Stimulated activated naive CD8-positive, alpha-beta T cell treated with anti-CD3 and anti-CD28 coated beads, Interleukin-15, amount 100 ng/mL, for 72 hours (primary cell): ENCODE data around the gene SGPL1.
A peak's percentile ranks its signal among the peaks of the same experiment; 100 is the strongest.

Experiments
- ATAC-seq: fragments of 150-1000 bp; cut with Tn5 transposase; 2 replicates; pipeline ENCODE4 v1.10.0; 2021; ENCODE audit warnings: mild to moderate bottlenecking, moderate library complexity
- DNase-seq, 2 donors: peaks; one replicate each; pipeline ENCODE4 v3.0.0; 2021 to 2022
- H3K27ac Mint-ChIP-seq, 2 donors: one replicate each; pipeline ENCODE4 v1.8.0; 2022; ENCODE audit warnings: mild to moderate bottlenecking in 2 of 2, mixed read lengths in 2 of 2, moderate library complexity in 2 of 2
- H3K27me3 Mint-ChIP-seq: one replicate; pipeline ENCODE4 v1.8.0; 2022; ENCODE audit warnings: mixed read lengths
- H3K4me1 Mint-ChIP-seq: one replicate; pipeline ENCODE4 v1.8.0; 2022; ENCODE audit warnings: mild to moderate bottlenecking, mixed read lengths
- H3K4me3 Mint-ChIP-seq, 2 donors: one replicate each; pipeline ENCODE4 v1.8.0; 2022; ENCODE audit warnings: mild to moderate bottlenecking in 2 of 2, mixed read lengths in 2 of 2, moderate library complexity in 1 of 2
- H3K9me3 Mint-ChIP-seq, 2 donors: one replicate each; pipeline ENCODE4 v1.8.0; 2022; ENCODE audit warnings: mixed read lengths in 2 of 2

The SGPL1 gene

GRCh38 chr10:70907637-70908405 lies 92.1 kb downstream of the SGPL1 start:
- H3K4me1 Mint-ChIP-seq, result no peaks in the 10 kb centered on the region
- peak overlapping the region in 1 of 2 donors; percentile 38 for H3K27ac Mint-ChIP-seq
- no peak overlapping the region for H3K4me3 Mint-ChIP-seq
- ATAC-seq (no peak), DNase-seq (no peak)
- peaks cover 7% of the 10 kb centered on the region for H3K27me3 Mint-ChIP-seq
- peaks cover 0 to 6% of the 10 kb centered on the region in 2 donors for H3K9me3 Mint-ChIP-seq

GRCh38 chr10:70908406-70909296 lies 92.9 kb downstream of the SGPL1 start:
- Mint-ChIP-seq H3K9me3 (peaks cover 0 to 6% of the 10 kb centered on the region in 2 donors), H3K4me3 (no peak overlapping the region), H3K4me1 (no peaks in the 10 kb centered on the region), H3K27me3 (no peaks in the 10 kb centered on the region), H3K27ac (no peak overlapping the region)
- DNase-seq, result no peak
- no peak for ATAC-seq

GRCh38 chr10:70909326-70909935 lies 93.7 kb downstream of the SGPL1 start:
- no peaks in the 10 kb centered on the region for H3K4me1 Mint-ChIP-seq
- no peak for ATAC-seq

GRCh38 chr10:70910486-70911341 lies 95.0 kb downstream of the SGPL1 start:
- Mint-ChIP-seq H3K9me3 (peaks cover 0 to 6% of the 10 kb centered on the region in 2 donors), H3K4me3 (no peak overlapping the region), H3K27ac (peak overlapping the region in 1 of 2 donors; percentile 43), H3K27me3 (peaks cover 7% of the 10 kb centered on the region), H3K4me1 (no peaks in the 10 kb centered on the region)
- ATAC-seq, result no peak
- DNase-seq, result no peak

More at GRCh38 chr10:70909326-70909935, 93.7 kb downstream of the SGPL1 start:
- H3K27ac Mint-ChIP-seq, result no peak overlapping the region
- no peak for DNase-seq
- no peak overlapping the region for H3K4me3 Mint-ChIP-seq
- H3K27me3 Mint-ChIP-seq, result peaks cover 2% of the 10 kb centered on the region
- H3K9me3 Mint-ChIP-seq, result peaks cover 0 to 6% of the 10 kb centered on the region in 2 donors

GRCh38 chr10:70911386-70911785 lies 95.6 kb downstream of the SGPL1 start:
- DNase-seq (no peak), ATAC-seq (no peak)
- peaks cover 0 to 6% of the 10 kb centered on the region in 2 donors for H3K9me3 Mint-ChIP-seq
- no peak overlapping the region for H3K27ac Mint-ChIP-seq
- no peaks in the 10 kb centered on the region for H3K4me1 Mint-ChIP-seq
- H3K27me3 Mint-ChIP-seq, result peaks cover 7% of the 10 kb centered on the region
- H3K4me3 Mint-ChIP-seq, result no peak overlapping the region

- H3K27me3 Mint-ChIP-seq, result peaks cover 7% of the 10 kb centered on the region
- peak overlapping the region in 1 of 2 donors; percentile 94 for H3K27ac Mint-ChIP-seq
- ATAC-seq, result no peak
- no peaks in the 10 kb centered on the region for H3K4me1 Mint-ChIP-seq
- H3K4me3 Mint-ChIP-seq, result no peak overlapping the region
- DNase-seq, result no peak
- H3K9me3 Mint-ChIP-seq, result peaks cover 0 to 6% of the 10 kb centered on the region in 2 donors
These were observed 96.8 kb downstream of the SGPL1 start for GRCh38 chr10:70912556-70912955.

GRCh38 chr10:70913191-70913892 lies 97.6 kb downstream of the SGPL1 start:
- ATAC-seq (no peak), DNase-seq (no peak)
- peaks cover 0 to 6% of the 10 kb centered on the region in 2 donors for H3K9me3 Mint-ChIP-seq
- peaks cover 7% of the 10 kb centered on the region for H3K27me3 Mint-ChIP-seq
- H3K4me1 Mint-ChIP-seq, result no peaks in the 10 kb centered on the region
- H3K27ac Mint-ChIP-seq, result no peak overlapping the region
- no peak overlapping the region for H3K4me3 Mint-ChIP-seq

GRCh38 chr10:70913893-70914240 lies 98.1 kb downstream of the SGPL1 start:
- Mint-ChIP-seq H3K27me3 (peaks cover 7% of the 10 kb centered on the region), H3K4me3 (no peak overlapping the region), H3K4me1 (no peaks in the 10 kb centered on the region), H3K27ac (no peak overlapping the region), H3K9me3 (peaks cover 0 to 6% of the 10 kb centered on the region in 2 donors)
- no peak for DNase-seq
- no peak for ATAC-seq

GRCh38 chr10:70914316-70914864 lies 98.6 kb downstream of the SGPL1 start:
- ATAC-seq (no peak), DNase-seq (no peak)
- Mint-ChIP-seq H3K4me1 (peaks cover 3% of the 10 kb centered on the region), H3K4me3 (no peak overlapping the region), H3K27ac (no peak overlapping the region), H3K27me3 (peaks cover 9% of the 10 kb centered on the region), H3K9me3 (peaks cover 0 to 6% of the 10 kb centered on the region in 2 donors)

- no peak overlapping the region for H3K4me3 Mint-ChIP-seq
- no peak overlapping the region for H3K27ac Mint-ChIP-seq
- DNase-seq, result no peak
- peaks cover 0 to 6% of the 10 kb centered on the region in 2 donors for H3K9me3 Mint-ChIP-seq
- ATAC-seq, result no peak
- H3K27me3 Mint-ChIP-seq, result peaks cover 14% of the 10 kb centered on the region
- H3K4me1 Mint-ChIP-seq, result peaks cover 6% of the 10 kb centered on the region
These were observed 99.5 kb downstream of the SGPL1 start for GRCh38 chr10:70915206-70915605.

GRCh38 chr10:70915806-70916205 lies 100.1 kb downstream of the SGPL1 start:
- ATAC-seq (no peak), DNase-seq (no peak)
- Mint-ChIP-seq H3K4me1 (peaks cover 6% of the 10 kb centered on the region), H3K27me3 (peaks cover 20% of the 10 kb centered on the region), H3K4me3 (no peak overlapping the region), H3K27ac (peak overlapping the region in 1 of 2 donors; percentile 29), H3K9me3 (peaks cover 0 to 6% of the 10 kb centered on the region in 2 donors)

- H3K27me3 Mint-ChIP-seq, result peaks cover 24% of the 10 kb centered on the region
- ATAC-seq, result no peak
- no peak overlapping the region for H3K4me3 Mint-ChIP-seq
- H3K9me3 Mint-ChIP-seq, result peaks cover 0 to 6% of the 10 kb centered on the region in 2 donors
- no peak overlapping the region for H3K27ac Mint-ChIP-seq
- H3K4me1 Mint-ChIP-seq, result peaks cover 6% of the 10 kb centered on the region
- DNase-seq, result no peak
These were observed 100.5 kb downstream of the SGPL1 start for GRCh38 chr10:70916241-70916640.

- H3K27me3 Mint-ChIP-seq, result peaks cover 24% of the 10 kb centered on the region
- H3K27ac Mint-ChIP-seq, result no peak overlapping the region
- no peak overlapping the region for H3K4me3 Mint-ChIP-seq
- H3K9me3 Mint-ChIP-seq, result peaks cover 0 to 2% of the 10 kb centered on the region in 2 donors
- H3K4me1 Mint-ChIP-seq, result peaks cover 6% of the 10 kb centered on the region
- no peak for ATAC-seq
- DNase-seq, result no peak
These were observed 101.5 kb downstream of the SGPL1 start for GRCh38 chr10:70917226-70917625.

GRCh38 chr10:70917635-70918034 lies 101.9 kb downstream of the SGPL1 start:
- no peak for DNase-seq
- peaks cover 6% of the 10 kb centered on the region for H3K4me1 Mint-ChIP-seq
- no peaks in the 10 kb centered on the region for H3K9me3 Mint-ChIP-seq
- no peak overlapping the region for H3K27ac Mint-ChIP-seq
- no peak overlapping the region for H3K4me3 Mint-ChIP-seq
- no peak for ATAC-seq
- peaks cover 24% of the 10 kb centered on the region for H3K27me3 Mint-ChIP-seq
